ENCODE data around the gene ARID1B. TPM values are rescaled to one million over a fixed set of nuclear protein-coding genes. Genes with fewer than 3 reads are reported as not detected.

Gene ARID1B
- total and polyA plus RNA-seq, 7 donors: 8.4 to 115 (median 69.6) TPM

DNA sequence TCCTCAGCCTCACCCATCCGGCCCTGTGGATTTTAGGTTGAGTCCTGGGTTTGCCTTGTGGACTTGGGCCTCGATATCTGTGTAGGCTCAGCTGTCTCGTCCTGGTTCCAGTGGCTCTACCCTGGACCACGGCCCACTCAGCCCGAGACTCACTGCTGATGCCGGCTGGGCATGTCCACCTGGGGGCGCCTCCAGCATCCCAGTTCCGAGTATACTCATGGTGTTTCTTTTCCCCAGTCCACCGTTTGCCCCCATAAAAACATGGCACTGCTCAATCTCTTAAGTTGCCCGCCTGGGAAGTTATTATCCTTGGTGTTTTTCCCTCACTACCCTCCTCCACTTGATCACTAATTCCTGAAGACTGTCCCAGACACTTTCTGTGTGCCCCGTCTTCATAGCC is 99.1 kb downstream of the ARID1B start:
- no peaks in the 10 kb centered on the region for H3K9me3 ChIP-seq
- H3K4me1 ChIP-seq: peaks cover 0 to 60% (median 46%) of the 10 kb centered on the region in 4 donors
- H3K27ac ChIP-seq: no peak overlapping the region
- 89 to 91% methylated on average over 11 of the region's 11 CpGs for WGBS, 2 donors
- TF ChIP-seq, protein P1, sequence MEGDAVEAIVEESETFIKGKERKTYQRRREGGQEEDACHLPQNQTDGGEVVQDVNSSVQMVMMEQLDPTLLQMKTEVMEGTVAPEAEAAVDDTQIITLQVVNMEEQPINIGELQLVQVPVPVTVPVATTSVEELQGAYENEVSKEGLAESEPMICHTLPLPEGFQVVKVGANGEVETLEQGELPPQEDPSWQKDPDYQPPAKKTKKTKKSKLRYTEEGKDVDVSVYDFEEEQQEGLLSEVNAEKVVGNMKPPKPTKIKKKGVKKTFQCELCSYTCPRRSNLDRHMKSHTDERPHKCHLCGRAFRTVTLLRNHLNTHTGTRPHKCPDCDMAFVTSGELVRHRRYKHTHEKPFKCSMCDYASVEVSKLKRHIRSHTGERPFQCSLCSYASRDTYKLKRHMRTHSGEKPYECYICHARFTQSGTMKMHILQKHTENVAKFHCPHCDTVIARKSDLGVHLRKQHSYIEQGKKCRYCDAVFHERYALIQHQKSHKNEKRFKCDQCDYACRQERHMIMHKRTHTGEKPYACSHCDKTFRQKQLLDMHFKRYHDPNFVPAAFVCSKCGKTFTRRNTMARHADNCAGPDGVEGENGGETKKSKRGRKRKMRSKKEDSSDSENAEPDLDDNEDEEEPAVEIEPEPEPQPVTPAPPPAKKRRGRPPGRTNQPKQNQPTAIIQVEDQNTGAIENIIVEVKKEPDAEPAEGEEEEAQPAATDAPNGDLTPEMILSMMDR (IDR thresholded peaks at IDR 0.05): no peak
- no peak for TF ChIP-seq POLR2A (IDR thresholded peaks at IDR 0.05)
- TF ChIP-seq EP300 (IDR thresholded peaks at IDR 0.05): no peak
- TF ChIP-seq POLR2AphosphoS5 (IDR thresholded peaks at IDR 0.05): no peak
- no peaks in the 10 kb centered on the region for H3K36me3 ChIP-seq
- H3K27me3 ChIP-seq: no peaks in the 10 kb centered on the region
- no peak for DNase-seq
- H3K4me3 ChIP-seq: no peak overlapping the region
- intact Hi-C loops (cut with DNase I): no loop called here

DNA sequence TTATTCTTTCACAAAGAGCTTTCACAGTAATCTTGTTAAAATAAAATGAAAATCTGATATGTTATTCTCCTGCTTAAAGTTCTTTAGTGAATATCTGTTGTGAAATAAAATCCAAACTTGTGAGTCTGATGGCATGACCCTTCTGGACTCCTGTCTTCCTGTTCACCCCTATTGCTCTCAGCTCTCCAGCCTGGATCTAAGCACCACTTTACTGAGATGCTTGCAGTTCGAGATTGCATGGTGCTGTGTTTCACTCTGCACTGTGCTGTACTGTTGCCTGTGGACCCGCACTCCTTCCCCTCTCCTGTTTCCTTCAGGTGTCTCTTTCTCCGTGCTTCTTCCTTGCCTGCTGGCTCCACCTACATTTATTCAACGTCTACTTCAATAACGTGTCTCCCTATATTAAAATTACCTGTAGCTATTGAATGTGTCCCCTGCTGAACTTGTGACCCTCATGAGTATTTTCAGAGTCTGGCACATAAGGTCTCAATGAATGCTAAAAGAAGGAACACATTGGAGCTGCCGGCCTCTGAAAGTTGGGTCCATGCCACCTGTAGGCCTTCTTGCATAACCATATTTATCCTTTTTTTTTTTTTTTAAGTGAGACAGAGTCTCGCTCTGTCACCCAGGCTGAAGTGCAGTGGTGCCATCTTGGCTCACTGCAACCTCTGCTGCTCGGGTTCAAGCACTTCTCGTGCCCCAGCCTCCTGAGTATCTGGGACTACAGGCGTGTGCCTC is 100.1 kb downstream of the ARID1B start:
- peak; percentile 78 for DNase-seq
- Histone ChIP-seq H3K9me3 (no peaks in the 10 kb centered on the region), H3K27me3 (no peaks in the 10 kb centered on the region), H3K27ac (no peak overlapping the region), H3K36me3 (no peaks in the 10 kb centered on the region), H3K4me1 (peaks cover 0 to 57% (median 45%) of the 10 kb centered on the region in 4 donors), H3K4me3 (no peak overlapping the region)
- WGBS, 2 donors: 87% methylated on average over 10 of the region's 10 CpGs
- intact Hi-C loops (cut with DNase I): no loop called here
- TF ChIP-seq EP300 (IDR thresholded peaks at IDR 0.05) (no peak), POLR2AphosphoS5 (IDR thresholded peaks at IDR 0.05) (no peak), POLR2A (IDR thresholded peaks at IDR 0.05) (no peak)
- TF ChIP-seq, protein P1 (IDR thresholded peaks at IDR 0.05): no peak

DNA sequence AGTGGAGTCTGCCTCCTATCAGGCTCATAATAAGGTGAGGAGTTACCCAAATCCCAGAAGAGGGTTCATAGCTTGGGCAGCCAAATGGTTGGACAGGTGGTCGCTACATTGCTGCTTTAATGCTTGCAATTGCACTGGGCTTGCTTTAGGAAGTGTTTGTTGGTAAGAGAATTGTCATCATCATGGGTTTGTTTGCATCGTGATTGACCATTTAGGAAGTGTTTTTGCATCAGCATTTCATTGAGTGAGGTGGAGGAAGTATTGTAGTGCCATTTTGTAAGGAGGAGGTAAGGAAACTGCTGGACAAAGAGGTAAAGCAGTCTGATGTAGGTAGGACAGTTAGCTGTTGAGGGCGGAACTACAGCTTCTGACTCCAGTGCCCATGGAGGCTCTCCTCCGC is 101.5 kb downstream of the ARID1B start:
- Histone ChIP-seq H3K36me3 (no peaks in the 10 kb centered on the region), H3K4me1 (peaks cover 0 to 62% (median 51%) of the 10 kb centered on the region in 4 donors), H3K9me3 (no peaks in the 10 kb centered on the region), H3K27ac (no peak overlapping the region), H3K4me3 (no peak overlapping the region), H3K27me3 (no peaks in the 10 kb centered on the region)
- TF ChIP-seq, protein P1 (IDR thresholded peaks at IDR 0.05): no peak
- TF ChIP-seq POLR2AphosphoS5 (IDR thresholded peaks at IDR 0.05) (no peak), EP300 (IDR thresholded peaks at IDR 0.05) (no peak), POLR2A (IDR thresholded peaks at IDR 0.05) (no peak)
- intact Hi-C loops (cut with DNase I): no loop called here
- DNase-seq: no peak
- 90 to 95% methylated on average over 4 of the region's 4 CpGs for WGBS, 2 donors

DNA sequence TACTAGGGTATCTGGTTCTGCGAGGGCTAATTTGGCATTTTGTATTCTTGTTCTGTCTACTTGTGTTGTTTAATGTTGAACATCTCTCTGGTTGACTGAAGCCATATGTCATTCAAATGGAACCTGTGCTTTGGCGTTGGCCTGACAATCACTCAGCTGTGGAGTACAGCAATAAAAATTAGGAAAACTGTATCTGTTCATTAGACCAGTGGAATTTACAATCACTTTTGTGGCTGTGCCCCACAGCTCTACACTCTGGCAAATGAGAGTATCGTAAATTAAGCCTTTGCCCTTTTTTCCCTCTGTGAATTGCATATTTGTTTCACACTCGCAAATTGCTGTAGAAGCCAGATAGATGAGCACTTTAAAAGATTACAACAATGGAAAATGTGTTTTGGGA is 102.0 kb downstream of the ARID1B start:
- H3K9me3 ChIP-seq: no peaks in the 10 kb centered on the region
- DNase-seq: no peak
- TF ChIP-seq, protein P1 (IDR thresholded peaks at IDR 0.05): no peak
- TF ChIP-seq POLR2A (IDR thresholded peaks at IDR 0.05) (no peak), EP300 (IDR thresholded peaks at IDR 0.05) (no peak), POLR2AphosphoS5 (IDR thresholded peaks at IDR 0.05) (no peak)
- H3K4me3 ChIP-seq: no peak overlapping the region
- peaks cover 0 to 67% (median 54%) of the 10 kb centered on the region in 4 donors for H3K4me1 ChIP-seq
- intact Hi-C loops (cut with DNase I): no loop called here
- H3K27ac ChIP-seq: no peak overlapping the region
- H3K36me3 ChIP-seq: no peaks in the 10 kb centered on the region
- H3K27me3 ChIP-seq: no peaks in the 10 kb centered on the region
- 37 to 61% methylated on average over 4 of the region's 4 CpGs for WGBS, 2 donors
